Testis (tissue), 3 donors: ENCODE measurements around the gene PEA15. TPM values are rescaled to one million over a fixed set of nuclear protein-coding genes. Genes with fewer than 3 reads are reported as not detected.

ENCODE experiments used
- DNase-seq: peaks from one replicate; pipeline ENCODE4 v3.0.0-alpha.2; 2019
- H3K27ac ChIP-seq, 2 donors: fragments of 200-600 bp; sonication (generic); one replicate each; pipeline ENCODE4 v1.5.1; 2019
- H3K27me3 ChIP-seq: fragments of 200-600 bp; sonication (generic); one replicate; pipeline ENCODE4 v1.5.1; 2019
- H3K36me3 ChIP-seq: fragments of 200-600 bp; sonication (generic); one replicate; pipeline ENCODE4 v1.5.1; 2017; ENCODE audit warnings: low read depth; ENCODE audit errors: missing control alignments
- H3K4me1 ChIP-seq: fragments of 200-600 bp; sonication (generic); one replicate; pipeline ENCODE4 v1.5.1; 2019
- H3K4me3 ChIP-seq, 2 donors: fragments of 200-600 bp; sonication (generic); one replicate each; pipeline ENCODE4 v1.5.1; 2017 to 2019
- H3K9me3 ChIP-seq: fragments of 200-600 bp; sonication (generic); one replicate; pipeline ENCODE4 v1.5.1; 2017
- POLR2A ChIP-seq: fragments of 450-650 bp; IDR thresholded peaks from one replicate; pipeline ENCODE4 v1.6.1; 2017; ENCODE audit warnings: antibody characterized with exemption, mild to moderate bottlenecking, moderate library complexity
- WGBS, 2 donors: methylation state at CpG; one replicate each; pipeline ENCODE4 v1.1.5; 2018; 5-methylcytosine and 5-hydroxymethylcytosine counted together
- intact Hi-C: fragments of 100-400 bp; cut with DNase I; formaldehyde crosslinking; loops from one replicate; pipeline ENCODE4 v1.15.1; 2023; ENCODE audit warnings: low total_unique reads
- polyA plus RNA-seq: library from polyadenylated mRNA; stranded (reverse); fragments of 350-450 nt; fragmentation: Illumina TruSeq; extraction: RNeasy Lipid Tissue Mini Kit (QIAGEN cat#74804); gene quantifications from one replicate; pipeline ENCODE4 v1.2.3, GENCODE V29; 2014; ENCODE audit warnings: low read depth, low replicate concordance; ENCODE audit not compliant: insufficient read depth
- total RNA-seq, 2 donors: library from RNA; depleted of rRNA; stranded (reverse); fragments of >200 nt; gene quantifications; one replicate each; pipeline ENCODE4 v1.2.3, GENCODE V29; 2016
- TF ChIP-seq, protein P1 (sequence below), 3 experiments: fragments of 450-650 bp in 2 of 3; fragments of 200-600 bp in 1 of 3; sonication (generic) in 1 of 3; IDR thresholded peaks; one replicate each; pipeline ENCODE4 v1.5.1; 2016 to 2019; ENCODE audit warnings: antibody characterized with exemption in 3 of 3, mild to moderate bottlenecking in 2 of 3, moderate library complexity in 1 of 3

PEA15 gene
- total and polyA plus RNA-seq, 3 donors from 2014 or later, result 168 to 421 (median 229) TPM

GRCh38 chr1:160210561-160210960, 5.4 kb downstream of the PEA15 start:
- H3K27ac ChIP-seq, result peak overlapping the region; percentile 37 to 60
- 55 to 78% methylated on average over 5 of the region's 5 CpGs for WGBS, 2 donors
- no peak for DNase-seq
- H3K27me3 ChIP-seq, result no peaks in the 10 kb centered on the region
- H3K4me3 ChIP-seq, result no peak overlapping the region
- peaks cover 65% of the 10 kb centered on the region for H3K4me1 ChIP-seq
- H3K36me3 ChIP-seq, result peaks cover 3% of the 10 kb centered on the region
- H3K9me3 ChIP-seq, result no peaks in the 10 kb centered on the region
- TF ChIP-seq POLR2A, result no peak
- TF ChIP-seq, protein P1, sequence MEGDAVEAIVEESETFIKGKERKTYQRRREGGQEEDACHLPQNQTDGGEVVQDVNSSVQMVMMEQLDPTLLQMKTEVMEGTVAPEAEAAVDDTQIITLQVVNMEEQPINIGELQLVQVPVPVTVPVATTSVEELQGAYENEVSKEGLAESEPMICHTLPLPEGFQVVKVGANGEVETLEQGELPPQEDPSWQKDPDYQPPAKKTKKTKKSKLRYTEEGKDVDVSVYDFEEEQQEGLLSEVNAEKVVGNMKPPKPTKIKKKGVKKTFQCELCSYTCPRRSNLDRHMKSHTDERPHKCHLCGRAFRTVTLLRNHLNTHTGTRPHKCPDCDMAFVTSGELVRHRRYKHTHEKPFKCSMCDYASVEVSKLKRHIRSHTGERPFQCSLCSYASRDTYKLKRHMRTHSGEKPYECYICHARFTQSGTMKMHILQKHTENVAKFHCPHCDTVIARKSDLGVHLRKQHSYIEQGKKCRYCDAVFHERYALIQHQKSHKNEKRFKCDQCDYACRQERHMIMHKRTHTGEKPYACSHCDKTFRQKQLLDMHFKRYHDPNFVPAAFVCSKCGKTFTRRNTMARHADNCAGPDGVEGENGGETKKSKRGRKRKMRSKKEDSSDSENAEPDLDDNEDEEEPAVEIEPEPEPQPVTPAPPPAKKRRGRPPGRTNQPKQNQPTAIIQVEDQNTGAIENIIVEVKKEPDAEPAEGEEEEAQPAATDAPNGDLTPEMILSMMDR (IDR thresholded peaks at IDR 0.05), result no peak
- intact Hi-C loops, result no loop called here

DNA sequence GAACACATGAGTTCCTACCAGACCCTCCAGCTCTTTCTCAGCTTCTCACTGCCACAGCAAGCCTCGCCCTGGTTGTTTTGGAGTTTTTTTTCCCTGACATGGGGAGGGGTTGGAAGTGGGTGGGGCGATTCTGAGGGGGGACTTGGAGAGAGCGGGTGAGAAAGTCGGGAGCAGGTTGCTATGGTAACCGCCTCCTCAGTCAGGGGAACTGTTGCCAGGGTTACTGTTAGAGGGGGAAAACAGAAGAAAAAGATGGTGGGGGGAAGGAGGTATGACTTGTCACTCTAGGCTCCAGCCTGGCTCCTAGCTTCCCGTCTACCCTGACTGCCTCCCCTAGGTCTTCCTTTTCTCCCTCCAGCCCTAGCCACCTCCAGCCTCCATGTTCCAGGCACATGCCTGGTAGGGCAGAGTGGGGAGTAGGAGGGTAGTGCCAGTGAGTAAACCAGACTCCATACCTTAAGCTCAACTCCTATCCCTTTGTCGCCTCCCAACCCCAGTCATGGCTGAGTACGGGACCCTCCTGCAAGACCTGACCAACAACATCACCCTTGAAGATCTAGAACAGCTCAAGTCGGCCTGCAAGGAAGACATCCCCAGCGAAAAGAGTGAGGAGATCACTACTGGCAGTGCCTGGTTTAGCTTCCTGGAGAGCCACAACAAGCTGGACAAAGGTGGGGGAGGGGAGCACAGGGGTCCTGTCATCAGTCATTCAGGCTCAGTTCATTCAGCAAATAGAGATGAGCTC, 6.0 kb downstream of the PEA15 start:
- no peaks in the 10 kb centered on the region for H3K27me3 ChIP-seq
- intact Hi-C loops, result no loop called here
- H3K4me3 ChIP-seq, result no peak overlapping the region
- peaks cover 63% of the 10 kb centered on the region for H3K4me1 ChIP-seq
- DNase-seq, result no peak
- TF ChIP-seq POLR2A, result no peak
- TF ChIP-seq, protein P1 (IDR thresholded peaks at IDR 0.05), result no peak
- peak overlapping the region; percentile 37 to 60 for H3K27ac ChIP-seq
- WGBS, 2 donors, result 75 to 79% methylated on average over 10 of the region's 10 CpGs
- peaks cover 3% of the 10 kb centered on the region for H3K36me3 ChIP-seq
- no peaks in the 10 kb centered on the region for H3K9me3 ChIP-seq

DNA sequence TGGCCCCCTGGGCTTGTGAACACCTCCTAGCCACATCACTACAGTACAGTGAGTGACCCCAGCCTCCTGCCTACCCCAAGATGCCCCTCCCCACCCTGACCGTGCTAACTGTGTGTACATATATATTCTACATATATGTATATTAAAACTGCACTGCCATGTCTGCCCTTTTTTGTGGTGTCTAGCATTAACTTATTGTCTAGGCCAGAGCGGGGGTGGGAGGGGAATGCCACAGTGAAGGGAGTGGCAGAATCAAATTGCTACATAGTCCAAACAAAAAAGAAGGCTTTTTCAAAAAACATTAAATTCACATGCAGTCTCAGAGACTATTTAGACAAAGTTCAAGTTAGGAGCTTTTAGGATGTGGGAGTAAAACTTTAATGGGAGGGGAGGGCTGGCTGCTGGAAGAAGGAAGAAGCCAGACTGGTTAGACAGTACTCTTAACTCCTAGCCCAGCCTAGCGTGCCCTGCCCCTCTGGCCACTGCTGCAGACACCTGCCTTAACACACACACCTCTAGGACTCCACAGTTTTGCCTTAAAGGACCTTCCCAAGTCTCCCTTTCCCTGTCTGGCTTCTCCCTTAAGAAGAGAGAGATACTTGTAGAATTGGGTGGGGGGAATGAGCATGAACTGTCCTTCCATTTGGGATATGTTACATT, 9.4 kb downstream of the PEA15 start:
- H3K4me1 ChIP-seq, result peaks cover 57% of the 10 kb centered on the region

GRCh38 chr1:160216301-160216700, 11.1 kb downstream of the PEA15 start:
- Histone ChIP-seq H3K36me3 (peaks cover 3% of the 10 kb centered on the region), H3K27me3 (no peaks in the 10 kb centered on the region), H3K4me3 (no peak overlapping the region), H3K9me3 (no peaks in the 10 kb centered on the region), H3K27ac (no peak overlapping the region), H3K4me1 (peaks cover 46% of the 10 kb centered on the region)
- intact Hi-C loops, result no loop called here
- no peak for TF ChIP-seq POLR2A
- TF ChIP-seq, protein P1 (IDR thresholded peaks at IDR 0.05), result no peak
- no peak for DNase-seq

More for the DNA sequence above, 9.4 kb downstream of the PEA15 start:
- TF ChIP-seq POLR2A, result no peak
- TF ChIP-seq, protein P1 (IDR thresholded peaks at IDR 0.05), result no peak
- Histone ChIP-seq H3K27me3 (no peaks in the 10 kb centered on the region), H3K36me3 (peaks cover 3% of the 10 kb centered on the region), H3K4me3 (no peak overlapping the region), H3K27ac (peak overlapping the region in 1 of 2 donors; percentile 39), H3K9me3 (no peaks in the 10 kb centered on the region)
- WGBS, 2 donors, result 46 to 67% methylated on average over 3 of the region's 3 CpGs
- intact Hi-C loops, result no loop called here
- peak; percentile 72 for DNase-seq
